DND-41 (cell line): Measurements from ENCODE around the gene SAMD4A.

Experiments
- ATAC-seq: fragments of 200-7000 bp; cut with Tn5 transposase; 3 replicates; pipeline ENCODE4 v1.9.1; 2021; ENCODE audit warnings: low read depth; ENCODE audit not compliant: insufficient read depth
- DNase-seq: peaks from one replicate; pipeline ENCODE4 v3.0.0-alpha.2; 2020
- H2AFZ ChIP-seq: 2 replicates; pipeline ENCODE4 v1.6.0; 2012; ENCODE audit warnings: low read depth, low read length
- H3K27ac ChIP-seq: 2 replicates; pipeline ENCODE4 v1.5.1; 2012; ENCODE audit warnings: low read length, inconsistent platforms
- H3K27me3 ChIP-seq: fragments of 200-600 bp; sonication (generic); 2 replicates; pipeline ENCODE4 v1.6.0; 2012; ENCODE audit warnings: low read length, mild to moderate bottlenecking, inconsistent platforms; ENCODE audit not compliant: insufficient read depth, poor library complexity
- H3K36me3 ChIP-seq: 2 replicates; pipeline ENCODE4 v1.5.1; 2012; ENCODE audit warnings: low read length, inconsistent platforms; ENCODE audit not compliant: insufficient read depth
- H3K4me1 ChIP-seq: 2 replicates; pipeline ENCODE4 v1.5.1; 2012; ENCODE audit warnings: mild to moderate bottlenecking, low read length; ENCODE audit not compliant: insufficient read depth
- H3K4me2 ChIP-seq: 2 replicates; pipeline ENCODE4 v1.6.0; 2012; ENCODE audit warnings: mild to moderate bottlenecking, moderate library complexity, low read length, inconsistent platforms; ENCODE audit not compliant: insufficient read depth
- H3K4me3 ChIP-seq, 2 experiments: fragments of 200-600 bp in 1 of 2; shearing (Covaris generic) in 1 of 2; 2 replicates each; pipeline ENCODE4 v1.5.1; 2012 to 2016; ENCODE audit warnings: inconsistent platforms in 2 of 2, low read length in 2 of 2, mild to moderate bottlenecking in 2 of 2, low read depth in 1 of 2, moderate library complexity in 1 of 2
- H3K79me2 ChIP-seq: 2 replicates; pipeline ENCODE4 v1.6.0; 2012; ENCODE audit warnings: low read length, inconsistent platforms; ENCODE audit not compliant: insufficient read depth
- H3K9ac ChIP-seq: 2 replicates; pipeline ENCODE4 v1.6.0; 2012; ENCODE audit warnings: low read depth, mild to moderate bottlenecking, inconsistent platforms, low read length, moderate library complexity
- H3K9me3 ChIP-seq: 2 replicates; pipeline ENCODE4 v1.5.1; 2012; ENCODE audit warnings: low read length, moderate library complexity, mild to moderate bottlenecking, inconsistent platforms; ENCODE audit not compliant: insufficient read depth, severe bottlenecking
- H4K20me1 ChIP-seq: 2 replicates; pipeline ENCODE4 v1.6.0; 2012; ENCODE audit warnings: low read length; ENCODE audit not compliant: insufficient read depth
- EZH2 ChIP-seq: IDR thresholded peaks from 3 replicates; pipeline ENCODE4 v1.6.1; 2012; ENCODE audit warnings: borderline replicate concordance, low read depth, mild to moderate bottlenecking, moderate library complexity, low read length, inconsistent platforms; ENCODE audit not compliant: severe bottlenecking
- TF ChIP-seq, protein P1 (sequence below): IDR thresholded peaks from 2 replicates; pipeline ENCODE4 v1.5.1; 2012; ENCODE audit warnings: borderline replicate concordance, low read length, moderate library complexity, mild to moderate bottlenecking; ENCODE audit not compliant: poor library complexity, severe bottlenecking; ENCODE audit errors: extremely low read depth

SAMD4A gene

DNA sequence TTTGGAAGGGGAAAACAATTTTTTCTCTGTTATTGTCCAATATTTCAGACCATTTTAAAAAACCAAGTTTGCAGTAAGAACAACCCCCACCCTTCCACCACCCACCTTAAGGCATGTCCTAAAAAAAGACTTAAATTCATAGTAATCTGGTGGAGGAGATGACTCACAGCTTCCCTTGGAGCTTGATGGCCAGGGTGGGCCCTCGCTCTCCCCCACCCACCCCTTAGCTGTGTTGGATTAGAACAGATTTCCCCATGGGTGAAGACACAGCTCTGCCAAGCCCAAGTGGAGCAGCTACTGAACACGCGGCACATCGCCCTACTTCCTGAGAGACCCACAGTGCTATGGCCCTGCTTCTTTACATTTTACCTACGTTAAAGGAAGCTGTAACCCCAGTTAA lies 195.4 kb downstream of the SAMD4A start:
- no peak for TF ChIP-seq EZH2
- TF ChIP-seq, protein P1, sequence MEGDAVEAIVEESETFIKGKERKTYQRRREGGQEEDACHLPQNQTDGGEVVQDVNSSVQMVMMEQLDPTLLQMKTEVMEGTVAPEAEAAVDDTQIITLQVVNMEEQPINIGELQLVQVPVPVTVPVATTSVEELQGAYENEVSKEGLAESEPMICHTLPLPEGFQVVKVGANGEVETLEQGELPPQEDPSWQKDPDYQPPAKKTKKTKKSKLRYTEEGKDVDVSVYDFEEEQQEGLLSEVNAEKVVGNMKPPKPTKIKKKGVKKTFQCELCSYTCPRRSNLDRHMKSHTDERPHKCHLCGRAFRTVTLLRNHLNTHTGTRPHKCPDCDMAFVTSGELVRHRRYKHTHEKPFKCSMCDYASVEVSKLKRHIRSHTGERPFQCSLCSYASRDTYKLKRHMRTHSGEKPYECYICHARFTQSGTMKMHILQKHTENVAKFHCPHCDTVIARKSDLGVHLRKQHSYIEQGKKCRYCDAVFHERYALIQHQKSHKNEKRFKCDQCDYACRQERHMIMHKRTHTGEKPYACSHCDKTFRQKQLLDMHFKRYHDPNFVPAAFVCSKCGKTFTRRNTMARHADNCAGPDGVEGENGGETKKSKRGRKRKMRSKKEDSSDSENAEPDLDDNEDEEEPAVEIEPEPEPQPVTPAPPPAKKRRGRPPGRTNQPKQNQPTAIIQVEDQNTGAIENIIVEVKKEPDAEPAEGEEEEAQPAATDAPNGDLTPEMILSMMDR: no peak
- no peak overlapping the region for H3K27ac ChIP-seq
- H3K4me3 ChIP-seq: no peak overlapping the region
- no peak for ATAC-seq
- H2AFZ ChIP-seq: no peak overlapping the region
- peaks cover 7% of the 10 kb centered on the region for H3K27me3 ChIP-seq
- no peaks in the 10 kb centered on the region for H3K36me3 ChIP-seq
- H3K79me2 ChIP-seq: no peaks in the 10 kb centered on the region
- no peaks in the 10 kb centered on the region for H3K9me3 ChIP-seq
- no peaks in the 10 kb centered on the region for H3K4me1 ChIP-seq
- no peaks in the 10 kb centered on the region for H4K20me1 ChIP-seq
- H3K4me2 ChIP-seq: no peak overlapping the region
- no peak for DNase-seq
- no peak overlapping the region for H3K9ac ChIP-seq

- Histone ChIP-seq H3K9me3 (no peaks in the 10 kb centered on the region), H2AFZ (no peak overlapping the region), H3K4me3 (no peak overlapping the region), H3K4me1 (no peaks in the 10 kb centered on the region), H3K27me3 (peaks cover 4% of the 10 kb centered on the region), H3K4me2 (no peak overlapping the region), H3K79me2 (no peaks in the 10 kb centered on the region), H3K27ac (no peak overlapping the region), H3K36me3 (no peaks in the 10 kb centered on the region), H4K20me1 (no peaks in the 10 kb centered on the region), H3K9ac (no peak overlapping the region)
- ATAC-seq (no peak), DNase-seq (no peak)
- no peak for TF ChIP-seq EZH2
- TF ChIP-seq, protein P1: no peak
These were observed 196.8 kb downstream of the SAMD4A start for GRCh38 chr14:54763761-54764160.

GRCh38 chr14:54766276-54767138 lies 199.6 kb downstream of the SAMD4A start:
- no peak overlapping the region for H2AFZ ChIP-seq
- DNase-seq: no peak
- no peak overlapping the region for H3K9ac ChIP-seq
- H3K27me3 ChIP-seq: peaks cover 21% of the 10 kb centered on the region
- no peak overlapping the region for H3K27ac ChIP-seq
- H3K4me1 ChIP-seq: no peaks in the 10 kb centered on the region
- no peak overlapping the region for H3K4me3 ChIP-seq
- TF ChIP-seq, protein P1: no peak
- no peak for TF ChIP-seq EZH2
- no peaks in the 10 kb centered on the region for H3K36me3 ChIP-seq
- ATAC-seq: no peak
- no peaks in the 10 kb centered on the region for H4K20me1 ChIP-seq
- no peaks in the 10 kb centered on the region for H3K79me2 ChIP-seq
- H3K9me3 ChIP-seq: no peaks in the 10 kb centered on the region
- H3K4me2 ChIP-seq: no peak overlapping the region
